Panc1 (cell line): Measurements from ENCODE around the gene GNG7. TPM values are rescaled to one million over a fixed set of nuclear protein-coding genes. Genes with fewer than 3 reads are reported as not detected.

ENCODE experiments used
- ATAC-seq: fragments of 200-7000 bp; cut with Tn5 transposase; 2 replicates; pipeline ENCODE4 v1.9.1; 2020; ENCODE audit warnings: mild to moderate bottlenecking, moderate library complexity
- BruUV-seq: library from RNA; stranded (reverse); fragments of 400-500 nt; replicated peaks from 2 replicates; lab custom pipeline; 2021; lab: Mats Ljungman, UMichigan
- CTCF ChIA-PET: fragments of 300-600 bp; sonication (Branson Sonifier 250); formaldehyde crosslinking; loops from one replicate; lab custom pipeline; 2022; ENCODE audit warnings: antibody characterized with exemption; lab: Charles Lee
- POLR2A ChIA-PET: fragments of 300-600 bp; sonication (Branson Sonifier 250); formaldehyde crosslinking; loops from one replicate; lab custom pipeline; 2022; ENCODE audit warnings: antibody characterized with exemption; lab: Charles Lee
- DNase-seq: peaks from one replicate; pipeline ENCODE4 v3.0.0-alpha.2; 2010; ENCODE audit warnings: low read depth, low spot score
- H3K27ac ChIP-seq: 2 replicates; pipeline ENCODE4 v1.5.1; 2011; ENCODE audit warnings: mild to moderate bottlenecking, low read length, inconsistent platforms
- H3K27me3 ChIP-seq: fragments of 200-500 bp; sonication (Bioruptor generic); 2 replicates; pipeline ENCODE4 v1.6.0; 2014; ENCODE audit warnings: low read length, inconsistent platforms; ENCODE audit not compliant: control insufficient read depth, insufficient read depth
- H3K36me3 ChIP-seq: fragments of 200-500 bp; sonication (Bioruptor generic); 2 replicates; pipeline ENCODE4 v1.5.1; 2014; ENCODE audit warnings: inconsistent platforms, mild to moderate bottlenecking, low read length, moderate library complexity; ENCODE audit not compliant: control insufficient read depth, insufficient read depth
- H3K4me1 ChIP-seq: 2 replicates; pipeline ENCODE4 v1.5.1; 2011; ENCODE audit warnings: inconsistent platforms, mild to moderate bottlenecking, low read length, moderate library complexity; ENCODE audit not compliant: control insufficient read depth, insufficient read depth
- H3K4me3 ChIP-seq, 2 experiments: 2 replicates each; pipeline ENCODE4 v1.5.1; 2011 to 2012; ENCODE audit warnings: low read depth in 2 of 2, low read length in 2 of 2, mild to moderate bottlenecking in 2 of 2, inconsistent platforms in 1 of 2, moderate library complexity in 1 of 2
- H3K9me3 ChIP-seq: fragments of 200-500 bp; sonication (Bioruptor generic); 2 replicates; pipeline ENCODE4 v1.5.1; 2014; ENCODE audit warnings: low read depth, mild to moderate bottlenecking, inconsistent platforms, low read length, moderate library complexity; ENCODE audit not compliant: control insufficient read depth, insufficient read depth
- POLR2AphosphoS5 ChIP-seq: IDR thresholded peaks from 2 replicates; pipeline ENCODE4 v1.6.1; 2012; ENCODE audit warnings: mild to moderate bottlenecking, low read depth, low read length, moderate library complexity
- REST ChIP-seq, 2 experiments: IDR thresholded peaks; 2 replicates each; pipeline ENCODE4 v1.6.1; 2011 to 2012; ENCODE audit warnings: low read depth in 2 of 2, control low read depth in 1 of 2, low read length in 1 of 2, mild to moderate bottlenecking in 1 of 2, moderate library complexity in 1 of 2; ENCODE audit not compliant: insufficient read depth in 1 of 2
- SIN3A ChIP-seq: IDR thresholded peaks from 2 replicates; pipeline ENCODE4 v1.6.1; 2012; ENCODE audit warnings: low read depth, mild to moderate bottlenecking, low read length, moderate library complexity, borderline replicate concordance; ENCODE audit not compliant: insufficient read depth
- TCF7L2 ChIP-seq: IDR thresholded peaks from 2 replicates; pipeline ENCODE4 v1.6.1; 2011; ENCODE audit warnings: mild to moderate bottlenecking, low read depth, low read length, inconsistent platforms
- in situ Hi-C: cut with HindIII; loops from 2 replicates; pipeline ENCODE4 v1.10.0; 2016; ENCODE audit warnings: low sequenced_read_pairs, low pct_unique_long_range_greater_than_20kb
- intact Hi-C: fragments of 100-400 bp; cut with micrococcal nuclease; formaldehyde crosslinking; loops from one replicate; pipeline ENCODE4 v1.10.0; 2022; ENCODE audit not compliant: unreplicated experiment
- total RNA-seq: library from RNA; stranded (reverse); gene quantifications from one replicate; pipeline ENCODE4 v1.2.1, GENCODE V29; 2021; ENCODE audit not compliant: unreplicated experiment
- TF ChIP-seq, protein P1 (sequence below): fragments of 450-650 bp; IDR thresholded peaks from 2 replicates; pipeline ENCODE4 v1.5.1; 2017; ENCODE audit warnings: mild to moderate bottlenecking

Gene GNG7
- total RNA-seq, 1 experiment from 2014 or later: 0.74 TPM

DNA sequence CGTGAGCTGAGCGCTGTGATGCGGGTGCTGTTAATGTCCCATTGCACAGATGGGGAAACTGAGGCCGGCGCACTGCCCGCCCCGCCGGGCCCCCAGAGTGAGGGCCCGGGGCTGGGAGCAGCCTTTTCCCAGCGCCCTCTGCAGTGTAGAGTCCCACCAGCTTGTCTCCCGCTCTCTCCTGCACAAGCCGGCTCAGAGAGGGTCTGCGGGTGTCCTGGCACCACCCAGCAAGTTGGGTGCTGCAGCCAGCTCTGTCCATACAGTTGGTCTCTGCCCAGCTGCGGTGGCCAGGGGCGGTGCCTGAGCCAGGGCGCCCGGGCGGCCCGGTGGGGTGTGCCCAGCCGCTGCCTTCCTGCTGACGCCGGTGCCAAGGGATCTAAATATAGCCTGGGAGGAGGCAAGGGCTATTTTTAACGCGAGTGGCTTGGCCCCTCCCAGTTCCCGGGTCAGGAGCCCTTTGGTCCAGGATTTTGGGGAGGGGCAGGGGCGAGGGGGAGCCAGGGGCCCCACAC lies 207.3 kb downstream of the GNG7 start:
- H3K27me3 ChIP-seq: no peaks in the 10 kb centered on the region
- no peak for DNase-seq

DNA sequence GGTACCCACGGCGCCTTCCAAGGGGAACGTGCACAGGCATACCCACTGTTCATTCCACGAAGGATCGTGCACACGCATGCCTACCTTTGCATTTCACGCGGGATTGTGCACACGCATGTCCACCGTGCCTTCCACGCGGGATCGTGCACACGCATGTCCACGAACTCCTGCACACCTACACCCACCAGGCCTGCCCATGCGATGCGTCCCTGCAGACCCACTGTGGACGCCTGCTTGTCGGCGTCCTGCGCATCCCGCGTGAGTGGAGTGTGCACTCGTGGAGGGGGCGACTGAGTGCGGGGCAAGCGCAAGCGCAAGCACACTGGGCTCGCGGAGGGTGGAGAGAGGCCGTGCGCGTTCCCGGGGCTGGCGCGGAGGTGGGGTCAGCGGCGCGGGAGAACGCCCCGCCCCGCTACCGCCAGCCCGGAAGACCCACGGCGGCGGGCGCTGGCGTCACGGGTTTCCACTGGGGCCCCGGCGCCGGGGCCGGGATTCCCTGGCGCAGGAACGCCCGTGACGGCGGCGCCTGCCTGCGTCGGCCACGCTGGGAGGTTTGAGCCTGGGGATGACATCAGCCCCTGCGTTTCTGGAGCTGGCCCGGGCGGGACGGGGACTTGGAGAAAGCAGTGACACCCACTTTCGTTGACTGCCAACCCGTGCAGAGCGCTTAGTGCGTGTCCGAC lies 207.9 kb downstream of the GNG7 start:
- ChIA-PET POLR2A (interaction anchor here (0.5 kb wide), 1 partner anchor 16 kb away, joined by 3 read pairs; no protein-coding TSS in a partner anchor), CTCF (interaction anchor here (0.7 to 1.1 kb wide), 2 partner anchors 18 to 84 kb away, joined by 3 to 4 read pairs; no protein-coding TSS in a partner anchor)
- no TSS peak for BruUV-seq
- H3K4me3 ChIP-seq: peak overlapping the region; percentile 58 to 76
- in situ Hi-C loops: no loop called here
- H3K27me3 ChIP-seq: no peaks in the 10 kb centered on the region
- peak; percentile 63; the same call in 1 of the 2 replicates for TF ChIP-seq SIN3A
- TF ChIP-seq POLR2AphosphoS5: no peak; the same call in 1 of the 2 replicates
- no peaks in the 10 kb centered on the region for H3K9me3 ChIP-seq
- peaks cover 33% of the 10 kb centered on the region for H3K4me1 ChIP-seq
- no peaks in the 10 kb centered on the region for H3K36me3 ChIP-seq
- peak overlapping the region; percentile 85 for H3K27ac ChIP-seq
- intact Hi-C loops: loop anchor here (2.0 kb wide), 1 partner anchor 44 kb away; no protein-coding TSS in a partner anchor
- DNase-seq (no peak), ATAC-seq (peak; percentile 80)

More for the DNA sequence above, 207.3 kb downstream of the GNG7 start:
- Histone ChIP-seq H3K4me3 (peak overlapping the region; percentile 58 to 76), H3K9me3 (no peaks in the 10 kb centered on the region), H3K27ac (peak overlapping the region; percentile 76), H3K4me1 (peaks cover 37% of the 10 kb centered on the region), H3K36me3 (no peaks in the 10 kb centered on the region)
- intact Hi-C loops: loop anchor here (2.0 kb wide), 1 partner anchor 44 kb away; no protein-coding TSS in a partner anchor
- ATAC-seq: peak; percentile 54
- ChIA-PET POLR2A (interaction anchor here (0.5 kb wide), 1 partner anchor 17 kb away, joined by 14 read pairs; no protein-coding TSS in a partner anchor), CTCF (interaction anchor here (0.7 to 1.1 kb wide), 2 partner anchors 19 to 84 kb away, joined by 3 to 4 read pairs; no protein-coding TSS in a partner anchor)
- in situ Hi-C loops: no loop called here
- BruUV-seq: no TSS peak
- TF ChIP-seq REST (IDR thresholded peaks at IDR 0.05; ENCODE audit: insufficient read depth in 1 of 2, low read depth in 2 of 2, low read length in 1 of 2) (no peak), POLR2AphosphoS5 (0 out of 2 replicates have a peak, but pooled peaks have one; percentile 32)

DNA sequence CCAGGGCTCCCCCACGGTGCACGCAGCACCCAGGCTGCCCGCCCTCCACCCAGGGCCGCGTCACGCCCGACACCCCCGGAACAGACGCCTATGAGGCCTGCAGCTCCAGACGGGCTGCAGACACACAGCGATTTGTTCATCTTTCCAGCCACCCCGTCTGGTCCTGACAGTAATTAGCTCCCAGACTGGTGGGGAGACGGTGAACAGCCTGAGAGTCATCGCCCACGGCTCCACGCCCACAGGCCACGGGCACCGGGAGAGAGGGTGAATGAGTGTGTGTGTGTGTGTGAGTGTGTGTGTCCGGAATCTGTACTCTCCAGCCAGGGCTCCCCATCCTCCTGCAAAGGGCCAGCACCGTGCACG lies 208.4 kb downstream of the GNG7 start:
- DNase-seq (no peak), ATAC-seq (peak; percentile 54)
- TF ChIP-seq TCF7L2 (no peak), POLR2AphosphoS5 (no peak), REST (IDR thresholded peaks at IDR 0.05; ENCODE audit: insufficient read depth in 1 of 2, low read depth in 2 of 2, low read length in 1 of 2) (no peak), SIN3A (no peak)
- TF ChIP-seq, protein P1, sequence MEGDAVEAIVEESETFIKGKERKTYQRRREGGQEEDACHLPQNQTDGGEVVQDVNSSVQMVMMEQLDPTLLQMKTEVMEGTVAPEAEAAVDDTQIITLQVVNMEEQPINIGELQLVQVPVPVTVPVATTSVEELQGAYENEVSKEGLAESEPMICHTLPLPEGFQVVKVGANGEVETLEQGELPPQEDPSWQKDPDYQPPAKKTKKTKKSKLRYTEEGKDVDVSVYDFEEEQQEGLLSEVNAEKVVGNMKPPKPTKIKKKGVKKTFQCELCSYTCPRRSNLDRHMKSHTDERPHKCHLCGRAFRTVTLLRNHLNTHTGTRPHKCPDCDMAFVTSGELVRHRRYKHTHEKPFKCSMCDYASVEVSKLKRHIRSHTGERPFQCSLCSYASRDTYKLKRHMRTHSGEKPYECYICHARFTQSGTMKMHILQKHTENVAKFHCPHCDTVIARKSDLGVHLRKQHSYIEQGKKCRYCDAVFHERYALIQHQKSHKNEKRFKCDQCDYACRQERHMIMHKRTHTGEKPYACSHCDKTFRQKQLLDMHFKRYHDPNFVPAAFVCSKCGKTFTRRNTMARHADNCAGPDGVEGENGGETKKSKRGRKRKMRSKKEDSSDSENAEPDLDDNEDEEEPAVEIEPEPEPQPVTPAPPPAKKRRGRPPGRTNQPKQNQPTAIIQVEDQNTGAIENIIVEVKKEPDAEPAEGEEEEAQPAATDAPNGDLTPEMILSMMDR: no peak
- peak overlapping the region; percentile 85 for H3K27ac ChIP-seq
- BruUV-seq: no TSS peak
- ChIA-PET POLR2A (interaction anchor here (0.5 kb wide), 1 partner anchor 16 kb away, joined by 3 read pairs; no protein-coding TSS in a partner anchor), CTCF (no interaction called here)
- no peaks in the 10 kb centered on the region for H3K9me3 ChIP-seq
- in situ Hi-C loops: no loop called here
- H3K4me1 ChIP-seq: peaks cover 30% of the 10 kb centered on the region
- H3K4me3 ChIP-seq: peak overlapping the region; percentile 58 to 76
- H3K27me3 ChIP-seq: no peaks in the 10 kb centered on the region
- intact Hi-C loops: loop anchor here (2.0 kb wide), 1 partner anchor 45 kb away; no protein-coding TSS in a partner anchor
- H3K36me3 ChIP-seq: no peaks in the 10 kb centered on the region
